Epithelial cell of proximal tubule (primary cell): ENCODE measurements around the gene KCNT2. TPM values are rescaled to one million over a fixed set of nuclear protein-coding genes. Genes with fewer than 3 reads are reported as not detected.
"Not testable (repeated sequence)": the region's sequence is repeated elsewhere in the genome, so short reads cannot be mapped to it uniquely, and the experiment has no call there.

Experiments used
- DNase-seq: peaks from one replicate; pipeline ENCODE4 v3.0.0-alpha.2; 2011; ENCODE audit warnings: low read depth
- H3K4me3 ChIP-seq: 2 replicates; pipeline ENCODE4 v1.5.1; 2011; ENCODE audit warnings: low read depth, mild to moderate bottlenecking, low read length
- total RNA-seq: library from RNA; depleted of rRNA; stranded (reverse); fragments of >200 nt; gene quantifications from 2 replicates; pipeline ENCODE4 v1.2.3, GENCODE V29; 2015
- TF ChIP-seq, protein P1 (sequence below): conservative IDR thresholded peaks from 2 replicates; pipeline ENCODE4 v1.5.1; 2012; ENCODE audit warnings: low read depth, mild to moderate bottlenecking, low read length

KCNT2 gene
- total RNA-seq, 1 donor from 2014 or later = 1.7 TPM

DNA sequence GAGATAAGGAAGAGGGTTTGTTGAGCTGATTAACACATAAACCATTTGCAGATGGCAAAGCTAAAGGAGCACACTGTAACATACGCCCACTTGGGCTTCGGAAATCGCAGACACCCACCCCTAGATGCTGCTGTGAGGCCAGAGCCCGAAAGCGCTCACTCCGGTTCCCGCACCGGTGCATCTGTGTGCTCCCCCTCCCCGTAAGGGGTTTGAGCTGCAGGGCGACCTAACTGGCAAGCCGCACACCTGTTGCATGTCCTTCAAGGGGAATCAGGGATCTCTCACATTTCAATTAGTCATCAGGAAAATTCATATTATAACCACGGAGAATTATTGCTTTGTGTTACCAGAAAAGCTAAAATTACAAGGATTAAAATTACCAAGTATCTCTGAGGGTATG is 42.2 kb upstream of the KCNT2 start:
- no peak overlapping the region for H3K4me3 ChIP-seq
- TF ChIP-seq, protein P1, sequence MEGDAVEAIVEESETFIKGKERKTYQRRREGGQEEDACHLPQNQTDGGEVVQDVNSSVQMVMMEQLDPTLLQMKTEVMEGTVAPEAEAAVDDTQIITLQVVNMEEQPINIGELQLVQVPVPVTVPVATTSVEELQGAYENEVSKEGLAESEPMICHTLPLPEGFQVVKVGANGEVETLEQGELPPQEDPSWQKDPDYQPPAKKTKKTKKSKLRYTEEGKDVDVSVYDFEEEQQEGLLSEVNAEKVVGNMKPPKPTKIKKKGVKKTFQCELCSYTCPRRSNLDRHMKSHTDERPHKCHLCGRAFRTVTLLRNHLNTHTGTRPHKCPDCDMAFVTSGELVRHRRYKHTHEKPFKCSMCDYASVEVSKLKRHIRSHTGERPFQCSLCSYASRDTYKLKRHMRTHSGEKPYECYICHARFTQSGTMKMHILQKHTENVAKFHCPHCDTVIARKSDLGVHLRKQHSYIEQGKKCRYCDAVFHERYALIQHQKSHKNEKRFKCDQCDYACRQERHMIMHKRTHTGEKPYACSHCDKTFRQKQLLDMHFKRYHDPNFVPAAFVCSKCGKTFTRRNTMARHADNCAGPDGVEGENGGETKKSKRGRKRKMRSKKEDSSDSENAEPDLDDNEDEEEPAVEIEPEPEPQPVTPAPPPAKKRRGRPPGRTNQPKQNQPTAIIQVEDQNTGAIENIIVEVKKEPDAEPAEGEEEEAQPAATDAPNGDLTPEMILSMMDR = no peak
- no peak for DNase-seq

DNA sequence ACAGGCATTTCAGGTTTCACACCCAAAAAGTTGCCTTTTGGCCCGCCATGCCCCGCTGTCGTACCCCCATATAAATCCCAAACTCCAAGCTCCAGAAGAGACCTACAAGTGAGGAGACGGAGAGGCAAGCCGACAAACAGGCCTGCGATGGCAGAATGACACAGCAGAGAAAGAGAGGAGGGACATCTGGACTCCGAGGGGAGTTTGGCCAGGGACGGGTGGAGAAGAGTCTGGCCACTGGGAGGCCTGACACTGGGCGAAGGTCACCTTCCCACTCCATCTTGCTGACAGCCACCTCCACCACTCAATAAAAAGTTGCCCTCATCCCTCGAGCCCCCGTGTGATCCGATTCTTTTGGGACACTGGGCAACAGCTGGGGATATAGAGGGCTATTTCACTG is 41.8 kb upstream of the KCNT2 start:
- H3K4me3 ChIP-seq = no peak overlapping the region
- TF ChIP-seq, protein P1 = no peak
- no peak for DNase-seq

DNA sequence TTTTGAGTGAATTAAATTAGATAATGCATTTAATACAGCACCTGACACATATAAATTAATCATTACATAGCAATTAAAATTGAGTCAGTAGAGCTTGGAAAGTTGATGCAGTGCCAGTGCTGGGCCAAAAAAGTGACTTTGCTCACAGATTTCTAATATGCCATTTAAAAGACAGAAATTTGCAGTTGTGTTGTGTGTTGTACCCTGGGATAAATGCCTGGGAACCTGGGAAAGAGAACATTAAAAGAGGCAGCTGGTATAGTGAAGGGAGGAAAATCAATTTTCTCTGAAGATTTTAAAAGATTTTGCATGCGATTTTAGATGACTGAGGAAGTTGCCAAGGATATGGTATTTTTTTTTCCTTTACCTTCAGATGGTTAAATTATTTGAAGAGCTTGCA is 32.7 kb upstream of the KCNT2 start:
- H3K4me3 ChIP-seq = no peak overlapping the region
- TF ChIP-seq, protein P1 = no peak
- DNase-seq = no peak

DNA sequence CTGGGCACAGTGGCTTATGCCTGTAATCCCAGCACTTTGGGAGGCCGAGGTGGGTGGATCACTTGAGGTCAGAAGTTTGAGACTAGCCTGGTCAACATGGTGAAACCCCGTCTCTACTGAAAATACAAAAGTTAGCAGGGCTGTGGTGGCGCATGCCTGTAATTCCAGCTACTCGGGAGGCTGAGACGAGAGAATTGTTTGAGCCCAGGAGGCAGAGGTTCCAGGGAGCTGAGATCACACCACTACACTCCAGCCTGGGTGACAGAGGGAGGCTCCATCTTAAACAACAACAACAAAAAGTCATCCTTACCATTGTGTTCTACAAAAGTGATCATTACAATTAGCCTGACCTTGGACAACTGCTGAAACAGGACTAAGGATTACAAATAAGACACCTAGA is 31.1 kb upstream of the KCNT2 start:
- H3K4me3 ChIP-seq, DNase-seq: not testable (repeated sequence)

DNA sequence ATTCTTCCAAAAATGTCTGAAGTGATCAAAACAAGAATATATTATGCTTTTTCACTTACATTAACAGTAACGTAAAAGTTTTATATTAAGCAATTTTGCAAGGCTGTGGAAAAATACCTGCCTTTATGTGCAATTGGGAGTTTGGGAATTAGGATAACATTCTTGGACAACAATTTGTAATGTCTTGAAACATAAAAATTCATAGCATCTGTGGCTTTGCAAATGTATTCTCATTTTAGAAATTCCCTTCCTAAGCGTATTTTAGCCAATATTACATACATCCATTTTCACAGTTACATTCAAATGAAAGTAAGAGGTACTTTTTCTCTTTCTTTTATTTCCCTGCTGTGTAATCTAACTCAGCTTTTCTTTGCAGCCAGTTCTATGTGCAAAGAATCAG is 30.2 kb upstream of the KCNT2 start:
- H3K4me3 ChIP-seq = no peak overlapping the region
- no peak for DNase-seq
- TF ChIP-seq, protein P1 = no peak

DNA sequence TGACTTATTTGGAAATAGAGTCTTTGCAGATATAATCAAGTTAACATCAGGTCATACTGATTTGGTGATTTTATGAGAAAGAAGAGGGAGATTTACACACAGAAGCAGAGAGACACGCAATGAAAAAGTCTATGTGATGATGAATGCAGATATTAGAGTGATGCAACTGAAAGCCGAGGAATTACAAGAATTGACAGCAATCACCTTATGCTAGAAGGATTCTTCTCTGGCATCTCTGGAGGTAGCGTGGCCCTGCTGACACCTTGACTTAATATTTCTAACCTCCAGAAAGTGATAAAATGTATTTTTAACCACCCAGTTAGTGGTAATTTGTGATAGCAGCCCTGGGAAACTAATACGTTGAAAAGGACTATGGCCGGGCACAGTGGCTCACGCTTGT is 29.4 kb upstream of the KCNT2 start:
- TF ChIP-seq, protein P1 = no peak
- DNase-seq = no peak
- H3K4me3 ChIP-seq = no peak overlapping the region

DNA sequence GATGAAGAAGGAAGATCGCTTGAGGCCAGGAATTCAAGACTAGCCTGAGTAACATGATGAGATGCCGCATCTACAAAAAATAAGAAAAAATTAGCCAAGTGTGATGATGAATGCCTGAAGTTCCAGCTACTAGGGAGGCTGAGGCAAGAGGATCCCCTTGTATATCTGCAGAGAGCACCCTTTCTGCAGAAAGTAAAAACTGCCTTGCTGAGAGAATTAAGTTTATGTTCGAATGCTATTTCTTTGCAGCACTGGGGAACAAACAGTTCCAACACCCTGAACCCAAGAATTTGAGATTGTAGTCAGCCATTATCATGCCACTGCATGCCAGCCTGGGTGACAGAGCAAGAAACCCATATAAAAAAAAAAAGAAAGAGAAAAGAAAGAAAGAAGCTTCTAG is 20.6 kb upstream of the KCNT2 start:
- no peak for DNase-seq
- TF ChIP-seq, protein P1 = no peak
- no peak overlapping the region for H3K4me3 ChIP-seq

DNA sequence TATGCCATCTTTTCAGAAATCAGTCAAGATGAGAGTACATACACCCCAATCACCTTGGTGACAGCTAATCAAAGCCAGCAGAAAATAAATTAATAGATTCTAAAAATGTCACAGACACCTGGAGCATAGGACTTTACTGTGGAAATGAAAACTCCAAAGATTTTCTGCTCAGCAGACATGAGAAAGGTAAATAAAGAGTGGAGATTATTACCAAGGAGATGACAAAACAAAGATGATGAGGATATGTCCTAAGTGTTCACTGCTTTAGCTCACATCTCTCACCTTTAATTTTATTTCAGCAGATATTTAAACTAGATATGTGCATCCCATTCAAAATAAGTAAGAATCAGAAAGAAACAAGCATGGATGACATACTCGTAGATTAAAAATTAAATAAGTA is 14.8 kb upstream of the KCNT2 start:
- TF ChIP-seq, protein P1 = no peak
- DNase-seq = no peak
- H3K4me3 ChIP-seq = no peak overlapping the region
